Epidermal melanocyte (primary cell): ENCODE data around the gene RAI2.

Experiments
- DNase-seq: peaks from one replicate; pipeline ENCODE4 v3.0.0; 2011; ENCODE audit warnings: low spot score; ENCODE audit not compliant: insufficient read length

RAI2 gene

GRCh38 chrX:17829566-17829965, 31.5 kb downstream of the RAI2 start:
- DNase-seq = no peak

- DNase-seq = no peak
Measured at GRCh38 chrX:17828171-17828570, 32.9 kb downstream of the RAI2 start.

- DNase-seq = no peak
Measured at GRCh38 chrX:17826609-17827496, 34.2 kb downstream of the RAI2 start.

GRCh38 chrX:17824980-17825379, 36.1 kb downstream of the RAI2 start:
- no peak for DNase-seq

- DNase-seq = no peak
Measured at GRCh38 chrX:17822351-17822750, 38.7 kb downstream of the RAI2 start.

- DNase-seq = no peak
Measured at GRCh38 chrX:17820100-17820499, 41.0 kb downstream of the RAI2 start.

GRCh38 chrX:17818726-17819125, 42.4 kb downstream of the RAI2 start:
- DNase-seq = no peak

GRCh38 chrX:17817251-17817650, 43.8 kb downstream of the RAI2 start:
- no peak for DNase-seq

GRCh38 chrX:17814557-17814956, 46.5 kb downstream of the RAI2 start:
- DNase-seq = no peak

- DNase-seq = no peak
Measured at GRCh38 chrX:17814059-17814458, 47.0 kb downstream of the RAI2 start.

GRCh38 chrX:17813277-17813676, 47.8 kb downstream of the RAI2 start:
- no peak for DNase-seq

- no peak for DNase-seq
Measured at GRCh38 chrX:17812763-17813162, 48.3 kb downstream of the RAI2 start.

GRCh38 chrX:17809984-17810383, 51.1 kb downstream of the RAI2 start:
- DNase-seq = no peak

- no peak for DNase-seq
Measured at GRCh38 chrX:17809273-17809672, 51.8 kb downstream of the RAI2 start.

- DNase-seq = no peak
Measured at GRCh38 chrX:17805120-17805519, 56.0 kb downstream of the RAI2 start.

- no peak for DNase-seq
Measured at GRCh38 chrX:17803449-17803848, 57.6 kb downstream of the RAI2 start.

GRCh38 chrX:17802756-17803155, 58.3 kb downstream of the RAI2 start:
- DNase-seq = no peak

GRCh38 chrX:17801431-17801830, 59.7 kb downstream of the RAI2 start:
- DNase-seq = no peak

GRCh38 chrX:17798921-17799320, 62.2 kb downstream of the RAI2 start:
- no peak for DNase-seq

- DNase-seq = no peak
Measured at GRCh38 chrX:17792826-17793225, 68.3 kb downstream of the RAI2 start.

- peak; percentile 24 for DNase-seq
Measured at GRCh38 chrX:17788956-17789562, 72.0 kb downstream of the RAI2 start.

GRCh38 chrX:17788439-17788838, 72.7 kb downstream of the RAI2 start:
- no peak for DNase-seq

GRCh38 chrX:17787557-17787956, 73.5 kb downstream of the RAI2 start:
- DNase-seq = no peak
